Lower leg skin (tissue), 4 donors: ENCODE data around the gene TIMM10. TPM values are rescaled to one million over a fixed set of nuclear protein-coding genes. Genes with fewer than 3 reads are reported as not detected.
A peak's percentile ranks its signal among the peaks of the same experiment; 100 is the strongest.

Experiments used
- DNase-seq, 2 donors: peaks; one replicate each; pipeline ENCODE4 v3.0.0-alpha.2; 2019; ENCODE audit warnings: low spot score in 2 of 2
- H3K4me3 ChIP-seq: fragments of 200-600 bp; sonication (generic); 2 replicates; pipeline ENCODE4 v1.5.1; 2017; ENCODE audit warnings: mild to moderate bottlenecking, low read depth; ENCODE audit not compliant: poor library complexity, severe bottlenecking
- POLR2A ChIP-seq, 2 donors: fragments of 450-650 bp; IDR thresholded peaks; one replicate each; pipeline ENCODE4 v1.6.1; 2016 to 2017; ENCODE audit warnings: antibody characterized with exemption in 2 of 2, mild to moderate bottlenecking in 1 of 2, moderate library complexity in 1 of 2
- WGBS, 2 donors: methylation state at CpG; one replicate each; pipeline ENCODE4 v1.1.5; 2018; 5-methylcytosine and 5-hydroxymethylcytosine counted together
- intact Hi-C: fragments of 100-400 bp; cut with DNase I; formaldehyde crosslinking; loops from one replicate; pipeline ENCODE4 v1.15.0; 2023; ENCODE audit warnings: low total_unique reads
- total RNA-seq, 4 donors: library from RNA; depleted of rRNA; stranded (reverse); fragments of >200 nt; gene quantifications; one replicate each; pipeline ENCODE4 v1.1.0, GENCODE V29; 2016
- TF ChIP-seq, protein P1 (sequence below), 3 donors: fragments of 450-650 bp; IDR thresholded peaks; one replicate each; pipeline ENCODE4 v1.5.1; 2016; ENCODE audit warnings: antibody characterized with exemption in 3 of 3, mild to moderate bottlenecking in 3 of 3, moderate library complexity in 2 of 3

Gene TIMM10, protein sequence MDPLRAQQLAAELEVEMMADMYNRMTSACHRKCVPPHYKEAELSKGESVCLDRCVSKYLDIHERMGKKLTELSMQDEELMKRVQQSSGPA
- total RNA-seq, result 10 to 100 TPM; 24.3 to 53.2 (median 29.4) TPM

DNA sequence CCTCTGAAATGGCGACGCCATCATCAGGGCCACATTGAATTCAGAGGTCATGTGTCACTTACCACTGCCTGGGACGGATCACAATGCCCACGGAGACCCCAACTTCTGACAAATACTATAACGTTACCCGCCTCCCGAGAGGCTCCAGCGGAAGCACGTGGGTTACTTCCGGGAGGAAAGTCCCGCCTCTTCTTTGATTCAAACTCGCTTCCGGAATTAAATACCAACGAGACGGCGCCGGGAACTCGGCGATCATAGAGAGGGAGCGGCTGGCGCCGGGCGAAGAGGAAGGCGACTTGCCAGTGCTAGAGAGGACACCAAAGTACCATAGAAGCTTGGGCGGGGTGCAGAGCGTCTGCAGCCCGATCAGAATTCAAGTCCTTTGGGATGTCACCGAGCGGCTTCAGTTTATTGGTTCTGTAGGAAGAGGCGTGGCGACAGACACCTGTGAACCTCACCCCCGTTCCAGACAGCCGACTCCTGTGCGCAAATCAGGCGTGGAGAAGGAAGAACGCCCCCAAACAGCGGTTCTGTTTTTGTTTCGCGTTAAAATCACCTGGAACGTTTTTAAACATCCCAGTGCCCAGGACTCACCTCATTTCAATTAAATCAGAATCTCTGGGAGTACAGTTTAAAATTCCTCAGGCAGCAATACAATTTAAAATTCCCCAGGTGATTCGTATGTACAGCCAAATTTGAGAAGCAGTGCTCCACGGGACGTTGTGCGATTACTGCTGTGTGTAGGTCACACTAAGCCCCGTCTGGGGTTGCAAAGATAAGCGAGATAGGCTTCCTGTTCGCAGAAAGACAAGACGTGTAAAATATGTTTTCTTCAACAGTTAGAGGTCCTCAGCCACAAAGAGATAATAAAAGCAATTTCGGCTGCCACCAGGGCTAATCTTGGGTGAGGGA lies at the start of gene TIMM10:
Gene TIMM10 (minus strand): TSS at position 159 of the 912 bp plus-strand sequence. CDS start 565 bp downstream, outside the sequence.
- peak; percentile 96 to 99 for DNase-seq
- 0 to 1% methylated on average over 48 to 49 of the region's 49 CpGs for WGBS, 2 donors
- intact Hi-C loops, result no loop called here
- peak within 1 kb of the TSS; percentile 45 for H3K4me3 ChIP-seq
- TF ChIP-seq, protein P1, sequence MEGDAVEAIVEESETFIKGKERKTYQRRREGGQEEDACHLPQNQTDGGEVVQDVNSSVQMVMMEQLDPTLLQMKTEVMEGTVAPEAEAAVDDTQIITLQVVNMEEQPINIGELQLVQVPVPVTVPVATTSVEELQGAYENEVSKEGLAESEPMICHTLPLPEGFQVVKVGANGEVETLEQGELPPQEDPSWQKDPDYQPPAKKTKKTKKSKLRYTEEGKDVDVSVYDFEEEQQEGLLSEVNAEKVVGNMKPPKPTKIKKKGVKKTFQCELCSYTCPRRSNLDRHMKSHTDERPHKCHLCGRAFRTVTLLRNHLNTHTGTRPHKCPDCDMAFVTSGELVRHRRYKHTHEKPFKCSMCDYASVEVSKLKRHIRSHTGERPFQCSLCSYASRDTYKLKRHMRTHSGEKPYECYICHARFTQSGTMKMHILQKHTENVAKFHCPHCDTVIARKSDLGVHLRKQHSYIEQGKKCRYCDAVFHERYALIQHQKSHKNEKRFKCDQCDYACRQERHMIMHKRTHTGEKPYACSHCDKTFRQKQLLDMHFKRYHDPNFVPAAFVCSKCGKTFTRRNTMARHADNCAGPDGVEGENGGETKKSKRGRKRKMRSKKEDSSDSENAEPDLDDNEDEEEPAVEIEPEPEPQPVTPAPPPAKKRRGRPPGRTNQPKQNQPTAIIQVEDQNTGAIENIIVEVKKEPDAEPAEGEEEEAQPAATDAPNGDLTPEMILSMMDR (IDR thresholded peaks at IDR 0.05), result no peak
- TF ChIP-seq POLR2A (IDR thresholded peaks at IDR 0.05), result no peak

DNA sequence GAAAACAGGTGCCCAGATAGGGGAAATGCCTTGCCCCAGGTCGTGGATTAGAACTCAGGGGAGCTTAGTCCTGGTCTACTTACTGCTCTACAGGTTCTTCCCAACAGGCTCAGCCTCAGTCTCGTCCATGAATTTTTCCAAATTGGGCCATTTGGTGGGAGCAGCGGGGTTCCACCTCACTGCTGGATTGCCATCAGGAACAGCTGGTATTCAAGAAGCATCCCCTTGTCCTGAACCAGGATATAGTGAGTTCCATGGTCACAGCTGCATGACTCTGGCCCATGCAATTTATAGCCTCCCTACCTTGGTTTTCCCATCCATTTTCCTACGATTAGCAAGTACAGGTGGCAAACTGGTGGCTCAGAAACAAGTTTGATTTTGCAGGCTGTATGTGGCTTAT lies 43.5 kb upstream of the TIMM10 start:
- WGBS, 2 donors, result 65 to 75% methylated on average over 4 of the region's 4 CpGs
- H3K4me3 ChIP-seq, result no peak overlapping the region
- TF ChIP-seq POLR2A (IDR thresholded peaks at IDR 0.05), result no peak
- TF ChIP-seq, protein P1 (IDR thresholded peaks at IDR 0.05), result no peak
- intact Hi-C loops, result no loop called here
- DNase-seq, result no peak

DNA sequence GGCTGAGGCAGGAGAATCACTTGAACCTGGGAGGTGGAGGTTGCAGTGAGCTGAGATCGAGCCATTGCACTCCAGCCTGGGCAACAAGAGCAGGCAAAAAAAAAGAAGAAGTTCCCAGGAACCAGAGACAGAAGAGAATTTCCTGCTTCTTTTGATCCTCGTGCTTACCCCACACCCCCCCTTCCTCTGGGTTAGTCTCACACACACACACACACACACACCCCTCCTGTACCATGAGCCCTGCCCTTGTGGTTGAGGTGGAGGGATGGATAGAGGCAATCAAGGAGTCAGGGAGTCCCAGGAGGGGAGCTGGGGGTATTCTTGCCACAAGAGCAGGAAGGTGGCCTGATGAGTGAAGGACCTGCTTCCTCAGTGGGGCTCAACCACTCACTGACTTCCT lies 41.1 kb upstream of the TIMM10 start:
- intact Hi-C loops, result no loop called here
- H3K4me3 ChIP-seq, result no peak overlapping the region
- 63 to 74% methylated on average over 2 of the region's 2 CpGs for WGBS, 2 donors
- no peak for DNase-seq
- TF ChIP-seq POLR2A (IDR thresholded peaks at IDR 0.05), result no peak
- TF ChIP-seq, protein P1 (IDR thresholded peaks at IDR 0.05), result no peak

DNA sequence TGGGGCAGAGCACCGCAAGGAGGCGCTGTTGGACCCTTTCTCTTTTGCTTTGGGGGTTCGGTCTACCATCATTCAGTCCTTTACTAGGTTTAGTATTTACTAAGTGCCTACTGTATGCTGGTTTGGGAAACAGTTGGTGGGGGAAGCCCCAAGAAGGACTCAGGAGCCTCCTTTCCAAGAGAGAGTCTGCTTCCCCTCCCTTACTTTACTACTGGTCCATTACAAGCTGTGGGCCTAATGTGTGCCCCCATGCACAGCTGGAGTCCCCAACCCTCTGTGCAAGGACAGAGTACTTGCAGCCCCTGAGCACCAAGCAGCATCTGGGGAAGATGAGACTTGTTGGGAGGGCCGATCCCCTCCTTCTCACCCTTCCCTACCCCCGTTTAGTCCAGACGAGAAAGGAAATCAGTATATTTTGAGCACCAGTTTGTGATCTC lies 37.8 kb upstream of the TIMM10 start:
- TF ChIP-seq, protein P1 (IDR thresholded peaks at IDR 0.05), result peak in 1 of 3 donors; percentile 85
- no peak for TF ChIP-seq POLR2A (IDR thresholded peaks at IDR 0.05)
- peak overlapping the region; percentile 78 for H3K4me3 ChIP-seq
- peak; percentile 79 to 96 for DNase-seq
- intact Hi-C loops, result loop anchor here (5.0 kb wide), 1 partner anchor 74 kb away; no protein-coding TSS in a partner anchor
- 30 to 31% methylated on average over 6 of the region's 6 CpGs for WGBS, 2 donors

DNA sequence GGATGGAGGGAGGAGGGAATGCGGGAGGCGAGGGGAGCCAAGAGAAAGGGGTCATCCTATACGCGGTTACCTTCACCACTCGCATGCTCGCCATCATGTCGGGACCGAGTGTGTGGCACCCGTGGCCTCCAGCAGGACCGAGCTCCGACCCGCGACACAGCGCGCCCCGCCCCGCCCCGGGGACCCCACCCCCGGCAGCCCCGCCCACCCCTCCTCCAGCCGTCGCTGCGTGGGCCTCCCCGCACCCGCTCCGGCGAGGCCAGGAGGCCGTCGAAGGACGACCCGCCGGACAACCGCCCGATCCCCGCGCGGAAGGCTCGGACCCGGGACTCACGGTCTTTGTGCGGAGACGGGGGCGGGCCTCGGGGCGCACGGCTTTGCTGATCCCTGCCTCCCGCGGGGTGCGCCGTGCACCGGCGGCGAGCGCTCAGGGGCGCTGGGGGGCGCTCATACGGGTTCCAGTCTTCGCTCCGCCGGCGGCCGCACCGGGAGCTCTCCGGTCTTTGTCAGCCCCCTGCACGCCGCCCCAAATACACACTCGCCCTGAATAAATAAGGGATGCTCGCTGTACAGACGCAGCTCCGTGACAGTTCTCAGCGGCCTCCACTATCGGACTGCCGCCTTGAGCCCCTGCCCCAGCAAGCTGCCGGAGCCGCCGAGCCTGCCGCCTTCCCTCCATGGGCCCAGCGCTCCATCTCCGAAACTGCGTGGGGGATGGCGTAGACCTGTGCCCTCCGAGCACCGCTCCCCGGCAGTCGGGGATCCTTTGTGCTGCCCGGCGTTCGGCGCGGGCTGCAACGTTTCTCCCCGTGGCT lies 37.2 kb upstream of the TIMM10 start, which contains the start of gene UBE2L6:
Gene UBE2L6 (minus strand): TSS at position 158 of the 815 bp plus-strand sequence. CDS start 61 bp downstream, at position 97.
- WGBS, 2 donors, result 0 to 2% methylated on average over 59 to 62 of the region's 92 CpGs
- peak within 1 kb of the TSS; percentile 78 for H3K4me3 ChIP-seq
- TF ChIP-seq POLR2A (IDR thresholded peaks at IDR 0.05), result no peak
- TF ChIP-seq, protein P1 (IDR thresholded peaks at IDR 0.05), result no peak
- peak; percentile 33 to 91 for DNase-seq
- intact Hi-C loops, result loop anchor here (5.0 kb wide), 1 partner anchor 75 kb away; no protein-coding TSS in a partner anchor
